Glutamatergic neuron (in vitro differentiated cells): ENCODE measurements around the gene RNU11. TPM values are rescaled to one million over a fixed set of nuclear protein-coding genes. Genes with fewer than 3 reads are reported as not detected.
A peak's percentile ranks its signal among the peaks of the same experiment; 100 is the strongest.

ENCODE experiments used
- DNase-seq: peaks from one replicate; pipeline ENCODE4 v3.0.0; 2022
- H3K27ac Mint-ChIP-seq: one replicate; pipeline ENCODE4 v1.8.0; 2020; ENCODE audit warnings: mild to moderate bottlenecking, mixed read lengths, inconsistent platforms; ENCODE audit not compliant: unreplicated experiment
- H3K27me3 Mint-ChIP-seq: one replicate; pipeline ENCODE4 v1.8.0; 2020; ENCODE audit warnings: mild to moderate bottlenecking, moderate library complexity, mixed read lengths, inconsistent platforms; ENCODE audit not compliant: unreplicated experiment
- H3K36me3 Mint-ChIP-seq: one replicate; pipeline ENCODE4 v1.8.0; 2020; ENCODE audit warnings: mild to moderate bottlenecking, mixed read lengths, inconsistent platforms; ENCODE audit not compliant: unreplicated experiment
- H3K4me1 Mint-ChIP-seq: one replicate; pipeline ENCODE4 v1.8.0; 2020; ENCODE audit warnings: mild to moderate bottlenecking, low read depth, mixed read lengths, inconsistent platforms; ENCODE audit not compliant: unreplicated experiment
- H3K4me3 Mint-ChIP-seq: one replicate; pipeline ENCODE4 v1.8.0; 2020; ENCODE audit warnings: mild to moderate bottlenecking, mixed read lengths, inconsistent platforms; ENCODE audit not compliant: unreplicated experiment
- H3K9me3 Mint-ChIP-seq: one replicate; pipeline ENCODE4 v1.8.0; 2020; ENCODE audit warnings: mild to moderate bottlenecking, moderate library complexity, mixed read lengths, inconsistent platforms; ENCODE audit not compliant: unreplicated experiment
- total RNA-seq: library from RNA; stranded (reverse); fragmentation: NEBNext Ultra II Directional; extraction: Animal tissue kit (Norgen Biotek cat#: 25700); gene quantifications from one replicate; pipeline ENCODE4 v1.2.1, GENCODE V29; 2021; ENCODE audit not compliant: unreplicated experiment
- TF ChIP-seq, protein P1 (sequence below): fragments of 200-600 bp; sonication (generic); IDR thresholded peaks from one replicate; pipeline ENCODE4 v1.5.0; 2021; ENCODE audit not compliant: partially characterized antibody, unreplicated experiment

RNU11 gene
- total RNA-seq, 1 donor from 2014 or later: not detected

GRCh38 chr1:28663871-28664470 is 15.6 kb downstream of the RNU11 start:
- Mint-ChIP-seq H3K4me3 (no peak overlapping the region), H3K4me1 (peaks cover 18% of the 10 kb centered on the region), H3K27ac (peak overlapping the region; percentile 94), H3K27me3 (peaks cover 6% of the 10 kb centered on the region), H3K36me3 (no peaks in the 10 kb centered on the region), H3K9me3 (peaks cover 5% of the 10 kb centered on the region)
- no peak for DNase-seq
- TF ChIP-seq, protein P1, sequence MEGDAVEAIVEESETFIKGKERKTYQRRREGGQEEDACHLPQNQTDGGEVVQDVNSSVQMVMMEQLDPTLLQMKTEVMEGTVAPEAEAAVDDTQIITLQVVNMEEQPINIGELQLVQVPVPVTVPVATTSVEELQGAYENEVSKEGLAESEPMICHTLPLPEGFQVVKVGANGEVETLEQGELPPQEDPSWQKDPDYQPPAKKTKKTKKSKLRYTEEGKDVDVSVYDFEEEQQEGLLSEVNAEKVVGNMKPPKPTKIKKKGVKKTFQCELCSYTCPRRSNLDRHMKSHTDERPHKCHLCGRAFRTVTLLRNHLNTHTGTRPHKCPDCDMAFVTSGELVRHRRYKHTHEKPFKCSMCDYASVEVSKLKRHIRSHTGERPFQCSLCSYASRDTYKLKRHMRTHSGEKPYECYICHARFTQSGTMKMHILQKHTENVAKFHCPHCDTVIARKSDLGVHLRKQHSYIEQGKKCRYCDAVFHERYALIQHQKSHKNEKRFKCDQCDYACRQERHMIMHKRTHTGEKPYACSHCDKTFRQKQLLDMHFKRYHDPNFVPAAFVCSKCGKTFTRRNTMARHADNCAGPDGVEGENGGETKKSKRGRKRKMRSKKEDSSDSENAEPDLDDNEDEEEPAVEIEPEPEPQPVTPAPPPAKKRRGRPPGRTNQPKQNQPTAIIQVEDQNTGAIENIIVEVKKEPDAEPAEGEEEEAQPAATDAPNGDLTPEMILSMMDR: no peak

- peaks cover 18% of the 10 kb centered on the region for H3K4me1 Mint-ChIP-seq
- TF ChIP-seq, protein P1: no peak
- no peaks in the 10 kb centered on the region for H3K36me3 Mint-ChIP-seq
- no peak for DNase-seq
- no peak overlapping the region for H3K27ac Mint-ChIP-seq
- peaks cover 11% of the 10 kb centered on the region for H3K9me3 Mint-ChIP-seq
- no peak overlapping the region for H3K4me3 Mint-ChIP-seq
- H3K27me3 Mint-ChIP-seq: peaks cover 10% of the 10 kb centered on the region
Measured at GRCh38 chr1:28666806-28667205, 18.4 kb downstream of the RNU11 start.

DNA sequence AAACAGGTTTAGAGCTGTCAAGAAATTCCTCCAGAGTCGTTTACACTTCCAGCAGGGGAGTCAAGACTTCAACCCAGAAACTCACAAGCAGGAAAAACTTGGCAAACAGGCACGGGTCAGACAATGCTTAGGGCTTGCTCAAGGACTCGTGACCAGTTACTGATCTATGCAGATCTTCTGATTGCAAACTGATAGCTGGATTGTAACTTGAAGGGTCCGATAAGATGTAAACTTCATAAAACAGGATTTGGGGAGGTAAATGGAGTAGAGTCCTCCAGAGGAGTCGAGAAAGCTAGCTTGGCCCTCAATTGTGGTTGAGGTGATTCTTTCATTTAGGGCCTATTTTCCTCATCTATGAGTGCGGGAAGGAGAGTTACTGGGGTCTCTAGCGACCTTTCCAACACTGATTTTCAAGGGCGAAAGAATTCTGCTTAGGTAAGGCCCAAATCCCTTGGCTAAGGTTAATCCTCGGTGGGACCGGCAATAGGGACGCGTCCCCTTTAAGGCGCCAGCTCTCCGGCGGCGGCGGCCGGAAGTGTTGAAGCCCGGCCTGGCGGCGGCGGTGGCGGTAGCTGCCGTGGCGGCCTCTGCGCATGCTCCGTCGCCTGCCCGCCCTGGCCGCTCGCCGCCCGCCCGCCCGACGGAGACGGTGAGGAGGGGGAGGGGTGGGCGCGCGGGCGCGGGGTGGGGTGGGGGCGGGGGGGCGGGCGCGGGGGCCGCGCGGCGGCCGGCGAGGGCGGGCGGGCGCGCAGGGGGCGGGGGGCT is 20.0 kb downstream of the RNU11 start, which contains the start of gene GMEB1:
Gene GMEB1 (plus strand): TSS at position 594 of the 765 bp plus-strand sequence. CDS start 14,829 bp downstream, outside the sequence.
- Mint-ChIP-seq H3K36me3 (no peaks in the 10 kb centered on the region), H3K27me3 (peaks cover 10% of the 10 kb centered on the region), H3K9me3 (peaks cover 11% of the 10 kb centered on the region), H3K4me3 (peak within 1 kb of the TSS; percentile 97), H3K27ac (peak within 1 kb of the TSS; percentile 96), H3K4me1 (peaks cover 18% of the 10 kb centered on the region)
- DNase-seq: peak; percentile 90
- TF ChIP-seq, protein P1: no peak

DNA sequence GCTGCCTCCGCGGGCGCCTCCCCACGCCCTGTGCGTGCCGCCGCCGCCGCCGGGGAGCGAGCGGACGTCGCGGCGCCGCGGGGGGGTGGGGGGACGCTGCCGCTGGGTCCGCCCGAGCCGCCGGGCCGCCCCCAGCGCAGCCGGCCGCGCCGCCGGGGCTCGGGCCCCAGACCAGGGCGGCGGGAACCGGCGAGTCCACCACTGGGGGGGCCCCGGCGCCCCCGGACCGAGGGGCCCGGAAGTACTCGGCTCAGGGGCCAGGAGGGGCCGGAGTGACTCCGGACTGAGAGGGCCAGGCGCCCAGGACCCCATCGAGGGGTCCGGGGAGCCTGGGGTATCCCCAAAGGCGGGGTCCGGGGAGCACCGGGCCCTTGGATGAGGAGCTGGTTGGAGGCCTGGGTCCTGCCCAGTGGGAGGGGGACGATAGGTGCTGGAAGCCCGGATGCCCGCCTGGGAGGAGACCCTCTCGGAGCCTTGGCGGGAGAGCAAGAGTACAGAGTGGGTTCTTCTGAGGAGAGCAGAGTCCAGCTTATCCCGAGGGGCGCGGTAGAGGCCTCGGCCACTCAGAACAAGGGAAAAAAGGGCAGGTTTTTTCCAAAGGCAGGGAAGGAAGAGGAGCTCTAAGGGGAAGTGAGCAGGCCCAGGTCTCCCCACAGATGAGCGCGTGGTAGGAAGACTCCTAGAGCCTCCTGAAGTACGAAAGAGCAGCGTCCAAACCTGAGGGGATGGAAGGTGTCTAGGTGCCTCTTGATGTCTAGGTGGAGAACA is 20.7 kb downstream of the RNU11 start:
- DNase-seq: peak; percentile 67
- H3K36me3 Mint-ChIP-seq: no peaks in the 10 kb centered on the region
- H3K27ac Mint-ChIP-seq: peak overlapping the region; percentile 88
- peaks cover 11% of the 10 kb centered on the region for H3K9me3 Mint-ChIP-seq
- TF ChIP-seq, protein P1: no peak
- H3K4me3 Mint-ChIP-seq: peak overlapping the region; percentile 97
- H3K4me1 Mint-ChIP-seq: peaks cover 13% of the 10 kb centered on the region
- peaks cover 10% of the 10 kb centered on the region for H3K27me3 Mint-ChIP-seq
